Ovary (tissue), 9 donors: ENCODE measurements around the gene MYOM1. TPM values are rescaled to one million over a fixed set of nuclear protein-coding genes. Genes with fewer than 3 reads are reported as not detected.
"Not testable (repeated sequence)": the region's sequence is repeated elsewhere in the genome, so short reads cannot be mapped to it uniquely, and the experiment has no call there.

Experiments used
- DNase-seq, 5 donors: peaks; one replicate each; pipeline ENCODE4 v3.0.0-alpha.2; 2019 to 2020
- H3K27ac ChIP-seq, 2 donors: fragments of 200-600 bp; one replicate each; pipeline versions ENCODE4 v1.5.1 to v1.8.0; 2019 to 2022
- H3K27me3 ChIP-seq: fragments of 200-600 bp; one replicate; pipeline ENCODE4 v1.8.0; 2022
- H3K36me3 ChIP-seq: fragments of 200-600 bp; sonication (generic); one replicate; pipeline ENCODE4 v1.5.1; 2019
- H3K4me1 ChIP-seq: one replicate; pipeline ENCODE4 v1.8.1; 2013; ENCODE audit warnings: mild to moderate bottlenecking, moderate library complexity; ENCODE audit not compliant: insufficient read depth
- H3K4me3 ChIP-seq: fragments of 200-600 bp; sonication (generic); one replicate; pipeline ENCODE4 v1.5.1; 2017
- H3K9me3 ChIP-seq, 2 donors: fragments of 200-600 bp in 1 of 2; sonication (generic) in 1 of 2; one replicate each; pipeline versions ENCODE4 v1.5.1 to v1.8.1; 2013 to 2019; ENCODE audit warnings: mild to moderate bottlenecking in 1 of 2, moderate library complexity in 1 of 2
- EP300 ChIP-seq: sonication (generic); formaldehyde crosslinking; IDR thresholded peaks from one replicate; pipeline ENCODE4 v1.6.1; 2017; ENCODE audit warnings: antibody characterized with exemption
- POLR2A ChIP-seq: fragments of 450-650 bp; IDR thresholded peaks from one replicate; pipeline ENCODE4 v1.6.1; 2017; ENCODE audit warnings: antibody characterized with exemption, mild to moderate bottlenecking, moderate library complexity
- WGBS, 3 donors: extraction: QIAGEN DNeasy Blood & Tissue Kit in 1 of 3; methylation state at CpG; one replicate each; pipeline versions ENCODE4 v1.1.5 to v1.1.7; 2013 to 2017; 5-methylcytosine and 5-hydroxymethylcytosine counted together
- intact Hi-C, 4 donors: fragments of 100-400 bp; cut with DNase I; formaldehyde crosslinking; loops; one replicate each; pipeline versions ENCODE4 v1.11.0 to v1.15.1; 2022 to 2023
- polyA plus RNA-seq, 2 donors: library from polyadenylated mRNA; stranded (reverse); fragments of 200-250 nt in 1 of 2; fragments of 350-450 nt in 1 of 2; fragmentation: Illumina TruSeq in 1 of 2; extraction: RNeasy Lipid Tissue Mini Kit (QIAGEN cat#74804) in 1 of 2; gene quantifications; one replicate each; pipeline ENCODE4 v1.2.3, GENCODE V29; 2013 to 2014
- total RNA-seq, 7 donors: library from RNA; depleted of rRNA in 2 of 7; stranded (reverse); fragments of >200 nt in 2 of 7; fragmentation: NEBNext Ultra II Directional in 3 of 7; extraction: Animal tissue kit (Norgen Biotek cat#: 25700) in 3 of 7; gene quantifications; one replicate each; pipeline versions ENCODE4 v1.1.0 to v1.2.4, GENCODE V29; 2016 to 2023
- TF ChIP-seq, protein P1 (sequence below), 3 donors: fragments of 450-650 bp in 2 of 3; fragments of 200-600 bp in 1 of 3; IDR thresholded peaks; one replicate each; pipeline versions ENCODE4 v1.5.1 to v1.8.0; 2016 to 2022; ENCODE audit warnings: antibody characterized with exemption in 3 of 3, mild to moderate bottlenecking in 1 of 3
- donor health status: DM: no; HTN: no; CAD: no; lungs with moderate emphysema.
- donor health status: DM: no; HTN: no; CAD: no.
- donor health status: Bipolar disorder and iron deficiency.
- donor health status: DM: yes; HTN: yes; CAD: no.
- donor health status: DM: no; HTN: no; CAD: no.
- donor health status: DM: yes; HTN: yes; CAD: no.

Gene MYOM1
- total and polyA plus RNA-seq, 9 donors = 0.69 to 21.0 (median 3.6) TPM

- Histone ChIP-seq H3K36me3 (no peaks in the 10 kb centered on the region), H3K9me3 (no peaks in the 10 kb centered on the region), H3K4me1 (no peaks in the 10 kb centered on the region), H3K27ac (no peak overlapping the region), H3K27me3 (no peaks in the 10 kb centered on the region), H3K4me3 (no peak overlapping the region)
- TF ChIP-seq POLR2A (no peak), EP300 (no peak)
- TF ChIP-seq, protein P1, sequence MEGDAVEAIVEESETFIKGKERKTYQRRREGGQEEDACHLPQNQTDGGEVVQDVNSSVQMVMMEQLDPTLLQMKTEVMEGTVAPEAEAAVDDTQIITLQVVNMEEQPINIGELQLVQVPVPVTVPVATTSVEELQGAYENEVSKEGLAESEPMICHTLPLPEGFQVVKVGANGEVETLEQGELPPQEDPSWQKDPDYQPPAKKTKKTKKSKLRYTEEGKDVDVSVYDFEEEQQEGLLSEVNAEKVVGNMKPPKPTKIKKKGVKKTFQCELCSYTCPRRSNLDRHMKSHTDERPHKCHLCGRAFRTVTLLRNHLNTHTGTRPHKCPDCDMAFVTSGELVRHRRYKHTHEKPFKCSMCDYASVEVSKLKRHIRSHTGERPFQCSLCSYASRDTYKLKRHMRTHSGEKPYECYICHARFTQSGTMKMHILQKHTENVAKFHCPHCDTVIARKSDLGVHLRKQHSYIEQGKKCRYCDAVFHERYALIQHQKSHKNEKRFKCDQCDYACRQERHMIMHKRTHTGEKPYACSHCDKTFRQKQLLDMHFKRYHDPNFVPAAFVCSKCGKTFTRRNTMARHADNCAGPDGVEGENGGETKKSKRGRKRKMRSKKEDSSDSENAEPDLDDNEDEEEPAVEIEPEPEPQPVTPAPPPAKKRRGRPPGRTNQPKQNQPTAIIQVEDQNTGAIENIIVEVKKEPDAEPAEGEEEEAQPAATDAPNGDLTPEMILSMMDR (IDR thresholded peaks at IDR 0.05) = no peak
- intact Hi-C loops = no loop called here
- DNase-seq = no peak
- WGBS, 3 donors = 67 to 93% (median 92%) methylated on average over 2 of the region's 2 CpGs
Observed at GRCh38 chr18:3207565-3207964, 12.2 kb downstream of the MYOM1 start.

- no peaks in the 10 kb centered on the region for H3K36me3 ChIP-seq
- no peaks in the 10 kb centered on the region for H3K27me3 ChIP-seq
- intact Hi-C loops = no loop called here
- H3K4me3 ChIP-seq = no peak overlapping the region
- H3K27ac ChIP-seq = no peak overlapping the region
- no peaks in the 10 kb centered on the region for H3K4me1 ChIP-seq
- TF ChIP-seq EP300 (no peak), POLR2A (no peak)
- TF ChIP-seq, protein P1 (IDR thresholded peaks at IDR 0.05) = no peak
- no peak for DNase-seq
- no peaks in the 10 kb centered on the region for H3K9me3 ChIP-seq
Observed at GRCh38 chr18:3205239-3205638, 14.5 kb downstream of the MYOM1 start.

DNA sequence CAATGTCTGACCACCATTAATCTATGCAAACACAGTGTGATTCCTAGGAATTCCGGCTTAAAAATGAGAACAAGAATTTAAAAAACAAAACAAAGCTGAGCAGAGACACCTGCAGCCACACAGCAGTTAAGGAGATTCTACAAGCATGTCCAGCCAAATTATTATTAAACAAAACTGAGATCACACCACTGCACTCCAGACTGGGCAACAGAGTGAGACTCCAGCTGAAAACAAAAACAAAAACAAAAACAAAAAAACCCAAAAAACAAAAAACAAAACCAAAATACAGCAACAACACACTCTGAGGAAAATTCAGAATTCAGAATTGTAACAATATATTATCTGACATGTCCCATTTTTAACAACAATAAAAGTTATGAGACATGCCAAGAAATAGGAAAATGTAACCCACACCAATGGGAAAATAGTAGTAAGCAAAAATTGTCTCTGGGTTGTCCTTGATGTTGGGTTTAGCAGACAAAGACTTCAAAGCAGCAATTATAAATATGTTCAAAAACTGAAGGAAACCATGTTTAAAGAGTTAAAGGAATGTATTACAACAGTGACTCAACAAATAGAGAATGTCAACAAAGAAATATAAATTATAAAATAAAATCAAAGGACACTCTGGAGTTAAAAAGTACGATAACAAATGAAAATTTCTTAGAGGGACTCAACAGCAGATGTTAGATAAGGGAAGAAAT, 19.7 kb downstream of the MYOM1 start:
- 18 to 29% (median 27%) methylated on average over 2 of the region's 2 CpGs for WGBS, 3 donors
- Histone ChIP-seq H3K27ac (no peak overlapping the region), H3K4me3 (no peak overlapping the region), H3K27me3 (no peaks in the 10 kb centered on the region), H3K4me1 (no peaks in the 10 kb centered on the region), H3K9me3 (no peaks in the 10 kb centered on the region), H3K36me3 (no peaks in the 10 kb centered on the region)
- intact Hi-C loops = no loop called here
- TF ChIP-seq, protein P1 (IDR thresholded peaks at IDR 0.05) = no peak
- TF ChIP-seq EP300 = no peak
- TF ChIP-seq POLR2A = no peak
- no peak for DNase-seq

DNA sequence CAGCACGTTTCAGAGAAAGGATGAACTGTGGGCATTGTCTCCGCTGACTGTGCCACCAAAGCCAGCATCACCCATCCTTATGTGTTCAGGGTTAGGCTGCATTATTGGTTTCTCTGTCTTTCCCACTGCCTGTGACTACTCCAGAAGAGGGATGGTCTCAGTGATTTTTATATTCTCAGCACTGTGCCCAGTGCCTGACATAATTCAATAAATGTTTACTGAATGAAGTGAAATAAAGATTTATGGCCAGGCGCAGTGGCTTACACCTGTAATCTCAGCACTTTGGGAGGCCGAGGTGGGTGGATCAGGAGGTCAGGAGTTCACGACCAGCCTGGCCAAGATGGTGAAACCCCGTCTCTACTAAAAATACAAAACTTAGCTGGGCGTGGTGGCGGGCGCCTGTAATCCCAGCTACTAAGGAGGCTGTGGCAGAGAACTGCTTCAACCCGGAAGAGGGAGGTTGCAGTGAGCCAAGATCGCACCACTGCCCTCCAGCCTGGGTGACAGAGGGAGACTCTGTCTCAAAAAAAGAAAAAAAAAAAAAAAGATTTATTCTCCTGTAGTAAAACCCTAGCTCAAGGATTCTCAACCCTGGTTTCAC, 21.4 kb downstream of the MYOM1 start:
- 88 to 92% (median 92%) methylated on average over 11 of the region's 11 CpGs for WGBS, 3 donors

DNA sequence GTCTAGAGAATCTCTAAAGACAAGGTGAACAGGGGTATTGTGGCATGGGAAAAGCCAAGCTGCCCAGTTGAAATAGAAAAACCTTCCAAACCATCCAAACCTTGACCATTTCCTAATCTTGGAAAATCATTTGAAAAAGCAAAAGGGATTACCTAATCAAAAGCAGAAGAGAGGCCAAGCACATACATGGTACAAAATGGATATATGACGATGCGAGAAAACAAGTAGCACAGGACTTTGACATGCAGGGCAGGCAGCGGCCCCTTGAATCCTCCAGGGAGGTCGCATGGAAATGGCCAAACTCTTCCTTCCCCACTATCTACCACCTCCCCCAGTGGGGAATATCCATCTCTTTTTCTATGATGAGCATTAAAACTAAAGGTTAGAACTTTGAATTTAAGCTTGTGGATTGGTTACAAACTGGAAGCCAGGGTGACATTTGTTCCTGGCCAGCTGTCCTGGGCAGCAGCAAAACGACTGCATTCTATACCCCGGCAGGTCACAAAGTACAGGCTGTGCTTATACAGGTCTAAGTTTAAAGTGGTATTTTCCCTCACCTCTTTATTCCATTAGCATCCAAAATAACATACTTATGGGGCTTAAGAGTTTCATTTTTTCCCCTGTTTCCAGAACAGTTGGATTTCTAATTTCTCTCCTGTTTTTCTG, 24.7 kb downstream of the MYOM1 start:
- Histone ChIP-seq H3K9me3 (no peaks in the 10 kb centered on the region), H3K4me1 (no peaks in the 10 kb centered on the region), H3K27ac (no peak overlapping the region), H3K27me3 (no peaks in the 10 kb centered on the region), H3K4me3 (no peak overlapping the region), H3K36me3 (no peaks in the 10 kb centered on the region)
- no peak for DNase-seq
- intact Hi-C loops = no loop called here
- 83 to 87% (median 87%) methylated on average over 6 of the region's 6 CpGs for whole genome bisulfite sequencing, 3 donors
- TF ChIP-seq POLR2A = no peak
- no peak for TF ChIP-seq EP300
- TF ChIP-seq, protein P1 (IDR thresholded peaks at IDR 0.05) = no peak

More for the DNA sequence above, 21.4 kb downstream of the MYOM1 start:
- H3K36me3 ChIP-seq, DNase-seq, H3K4me1 ChIP-seq, intact Hi-C loops, H3K27me3 ChIP-seq, H3K4me3 ChIP-seq, H3K9me3 ChIP-seq, H3K27ac ChIP-seq: not testable (repeated sequence)
